LNCAP (cell line): Measurements from ENCODE around the gene COA6.

ENCODE experiments used
- CTCF ChIP-seq: fragments of 450-650 bp; IDR thresholded peaks from 2 replicates; pipeline ENCODE4 v1.5.1; 2017; ENCODE audit warnings: mild to moderate bottlenecking

The COA6 gene

GRCh38 chr1:234396871-234397270 lies 23.6 kb downstream of the COA6 start:
- no peak for TF ChIP-seq CTCF

DNA sequence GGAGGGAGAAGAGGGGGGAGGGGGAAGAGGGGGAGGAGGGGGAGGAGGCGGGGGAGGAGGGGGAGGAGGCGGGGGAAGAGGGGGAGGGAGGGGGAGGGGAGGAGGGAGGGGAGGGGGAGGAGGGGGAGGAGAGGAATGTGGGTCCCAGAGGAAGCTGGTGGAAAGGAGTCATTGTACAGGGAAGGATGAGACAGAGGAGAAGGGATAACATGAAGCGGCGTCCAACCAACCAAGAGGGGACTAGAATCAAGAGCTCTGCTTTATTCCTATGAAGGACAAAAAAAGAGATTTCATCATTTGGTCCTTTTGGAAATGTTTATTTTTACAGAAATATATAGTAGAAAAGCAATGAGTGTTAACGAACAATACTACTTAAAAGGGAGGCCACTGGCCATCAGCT lies 24.5 kb downstream of the COA6 start:
- no peak for TF ChIP-seq CTCF

DNA sequence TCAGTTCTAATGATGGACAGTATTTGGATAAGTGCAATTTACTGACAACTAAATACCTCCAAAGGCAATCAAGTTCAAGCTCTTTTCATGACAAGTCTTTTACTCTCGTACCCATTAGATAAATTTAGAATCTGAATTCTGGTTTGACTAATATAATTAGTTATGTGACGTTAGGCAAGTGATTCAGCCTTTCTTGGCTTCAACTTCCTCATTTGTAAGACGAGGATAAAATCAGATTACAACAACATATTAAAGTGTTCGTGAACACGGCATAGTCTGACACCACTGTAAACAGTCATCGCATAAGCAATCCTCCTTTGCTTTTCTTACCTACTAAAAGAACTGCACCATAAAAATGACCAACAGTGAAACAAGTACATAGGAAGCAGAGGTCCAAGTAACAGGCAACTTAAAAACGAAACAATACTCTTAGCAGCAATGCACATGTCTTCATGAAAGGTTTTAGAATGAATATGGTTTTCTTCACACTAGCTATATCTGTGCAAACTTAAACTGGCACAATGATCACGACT lies 25.7 kb downstream of the COA6 start:
- no peak for TF ChIP-seq CTCF

- no peak for TF ChIP-seq CTCF
Observed at GRCh38 chr1:234400773-234401172, 27.5 kb downstream of the COA6 start.

- TF ChIP-seq CTCF: no peak
Observed at GRCh38 chr1:234401658-234402057, 28.4 kb downstream of the COA6 start.

- TF ChIP-seq CTCF: no peak
Observed at GRCh38 chr1:234402939-234403338, 29.7 kb downstream of the COA6 start.

DNA sequence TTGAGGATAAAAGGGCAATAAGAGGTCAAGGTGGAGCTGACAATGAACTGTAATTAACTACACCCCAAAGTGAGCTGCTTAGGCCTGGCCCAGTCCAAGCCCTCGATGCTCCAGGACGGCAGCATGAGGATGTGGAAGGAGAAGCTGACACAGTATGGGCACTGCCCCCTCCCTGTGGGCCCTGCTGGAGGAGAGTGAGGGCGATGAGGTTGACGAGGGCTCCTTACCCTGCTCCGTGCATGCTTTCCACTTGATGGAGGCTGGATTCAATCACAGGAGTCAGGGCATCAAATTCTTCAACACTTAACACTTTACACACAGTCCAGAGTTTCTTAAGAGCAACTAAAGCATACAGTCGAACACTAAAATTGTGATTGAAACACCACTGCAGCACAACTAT lies 32.4 kb downstream of the COA6 start:
- TF ChIP-seq CTCF: no peak

DNA sequence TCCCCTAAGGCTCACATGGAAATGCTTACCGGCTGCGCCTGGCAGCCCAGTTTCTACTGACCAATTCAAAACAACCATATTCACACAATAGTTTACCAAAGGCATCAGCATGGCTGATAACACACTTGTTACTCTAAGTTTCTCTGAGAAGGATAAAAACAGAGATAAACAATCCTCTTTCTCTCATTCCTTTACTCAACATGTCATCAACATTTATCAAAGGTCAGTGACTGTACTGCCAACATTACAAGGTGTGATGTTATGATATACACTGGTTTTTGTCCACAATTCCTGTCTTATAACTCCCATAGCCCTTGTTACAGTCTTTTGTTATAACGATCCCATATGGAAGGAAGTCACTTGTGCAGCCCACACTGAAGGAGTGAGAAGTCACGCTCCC lies 33.6 kb downstream of the COA6 start:
- TF ChIP-seq CTCF: no peak
